ENCODE results near the gene OXCT2.
"Not testable (repeated sequence)": the region's sequence is repeated elsewhere in the genome, so short reads cannot be mapped to it uniquely, and the experiment has no call there.

OXCT2 gene

DNA sequence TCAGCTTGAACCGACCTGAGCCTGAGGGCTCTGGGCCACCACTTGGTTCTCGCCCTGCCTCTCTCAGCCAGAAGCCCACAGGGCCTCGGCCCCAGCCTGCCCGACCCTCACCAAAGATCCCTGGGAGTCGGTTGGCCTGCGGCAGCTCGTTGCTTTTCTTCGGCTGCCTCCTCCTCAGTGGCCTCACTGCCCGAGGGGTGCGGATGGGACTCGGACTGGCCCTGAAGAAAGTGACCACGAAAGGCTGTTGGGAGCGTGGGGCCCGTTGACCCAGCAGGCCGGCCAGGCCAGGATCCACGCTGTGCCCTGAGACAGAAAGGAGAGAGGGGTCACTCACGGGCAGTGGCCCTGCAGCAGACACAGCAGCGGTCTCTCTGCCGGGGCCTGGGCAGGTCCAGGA is 6.6 kb downstream of the OXCT2 start:
- not testable (repeated sequence) for H4K5ac ChIP-seq (ENCODE audit: low read length); H3K79me2 ChIP-seq (ENCODE audit: control insufficient read depth, insufficient read depth, low read length); H3K23ac ChIP-seq (ENCODE audit: low read length); H3K18ac ChIP-seq (ENCODE audit: low read length); H3K56ac ChIP-seq (ENCODE audit: low read length); H4K8ac ChIP-seq (ENCODE audit: low read depth, low read length); DNase-seq; H3K9ac ChIP-seq (ENCODE audit: low read length); H3K36me3 ChIP-seq (ENCODE audit: control insufficient read depth, insufficient read depth, low read length); H3K27me3 ChIP-seq (ENCODE audit: insufficient read depth, low read length, poor library complexity); H3K4me2 ChIP-seq (ENCODE audit: low read length); H2AK5ac ChIP-seq (ENCODE audit: low read length); H3K79me1 ChIP-seq (ENCODE audit: low read length); H2BK15ac ChIP-seq (replicated peaks; ENCODE audit: low read depth); H3K27ac ChIP-seq (ENCODE audit: low read depth, low read length); H3K4ac ChIP-seq (ENCODE audit: low read depth, low read length); H3K4me3 ChIP-seq (ENCODE audit: low read length); H2BK5ac ChIP-seq (ENCODE audit: low read length); H3K4me1 ChIP-seq (ENCODE audit: control insufficient read depth, low read depth, low read length); H2BK120ac ChIP-seq (ENCODE audit: low read depth, low read length)
- WGBS (ENCODE audit: extremely low coverage, insufficient coverage, low lambda C conversion rate) = no CpG with 5 or more reads among the region's 19 CpGs

DNA sequence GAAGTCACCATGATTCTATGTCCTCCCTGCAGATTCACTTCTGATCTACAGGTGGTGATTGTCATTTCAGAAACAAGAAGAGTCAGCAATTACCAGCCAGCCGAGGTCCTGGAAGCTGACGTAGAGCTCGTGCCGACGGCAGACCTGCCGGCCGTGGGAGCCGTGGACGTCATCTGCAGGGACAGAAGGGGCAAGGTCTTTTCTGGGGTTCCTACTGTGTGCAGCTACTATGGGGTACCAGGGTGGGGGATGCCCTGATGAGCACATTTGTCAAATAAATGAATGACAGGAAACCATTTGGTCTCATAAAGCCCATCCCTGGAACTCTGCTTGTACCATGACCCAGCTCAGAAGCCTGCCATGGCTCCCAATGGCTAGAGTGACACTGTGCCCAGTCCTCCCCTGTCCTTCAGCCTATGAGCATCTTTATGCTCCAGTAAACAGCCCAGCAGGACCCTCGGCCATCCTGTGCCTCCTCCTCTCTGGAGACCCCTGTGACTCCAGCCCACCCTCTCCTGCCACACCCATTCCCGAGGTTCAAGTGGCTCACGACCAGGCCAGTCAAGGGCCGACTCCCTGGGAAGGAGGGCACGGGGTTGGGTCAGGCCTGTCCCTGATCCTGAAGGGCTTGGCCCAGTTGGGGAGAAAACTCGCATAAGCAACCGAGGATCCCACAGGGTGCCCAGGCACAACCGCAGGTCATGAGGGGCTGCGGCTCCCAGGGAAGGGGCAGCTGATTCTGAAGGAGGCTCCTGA is 7.4 kb downstream of the OXCT2 start:
- H3K4me3 ChIP-seq (ENCODE audit: low read length); H3K18ac ChIP-seq (ENCODE audit: low read length); DNase-seq; H3K4ac ChIP-seq (ENCODE audit: low read depth, low read length); H3K56ac ChIP-seq (ENCODE audit: low read length); H2BK5ac ChIP-seq (ENCODE audit: low read length); H3K4me1 ChIP-seq (ENCODE audit: control insufficient read depth, low read depth, low read length); H3K4me2 ChIP-seq (ENCODE audit: low read length); H3K27me3 ChIP-seq (ENCODE audit: insufficient read depth, low read length, poor library complexity); H3K27ac ChIP-seq (ENCODE audit: low read depth, low read length); H4K8ac ChIP-seq (ENCODE audit: low read depth, low read length); H4K5ac ChIP-seq (ENCODE audit: low read length); H3K9ac ChIP-seq (ENCODE audit: low read length); H3K36me3 ChIP-seq (ENCODE audit: control insufficient read depth, insufficient read depth, low read length); H2AK5ac ChIP-seq (ENCODE audit: low read length); H3K23ac ChIP-seq (ENCODE audit: low read length); H2BK120ac ChIP-seq (ENCODE audit: low read depth, low read length); H3K79me1 ChIP-seq (ENCODE audit: low read length); H3K79me2 ChIP-seq (ENCODE audit: control insufficient read depth, insufficient read depth, low read length); H2BK15ac ChIP-seq (replicated peaks; ENCODE audit: low read depth): not testable (repeated sequence)
- whole genome bisulfite sequencing (ENCODE audit: extremely low coverage, insufficient coverage, low lambda C conversion rate) = no CpG with 5 or more reads among the region's 18 CpGs

DNA sequence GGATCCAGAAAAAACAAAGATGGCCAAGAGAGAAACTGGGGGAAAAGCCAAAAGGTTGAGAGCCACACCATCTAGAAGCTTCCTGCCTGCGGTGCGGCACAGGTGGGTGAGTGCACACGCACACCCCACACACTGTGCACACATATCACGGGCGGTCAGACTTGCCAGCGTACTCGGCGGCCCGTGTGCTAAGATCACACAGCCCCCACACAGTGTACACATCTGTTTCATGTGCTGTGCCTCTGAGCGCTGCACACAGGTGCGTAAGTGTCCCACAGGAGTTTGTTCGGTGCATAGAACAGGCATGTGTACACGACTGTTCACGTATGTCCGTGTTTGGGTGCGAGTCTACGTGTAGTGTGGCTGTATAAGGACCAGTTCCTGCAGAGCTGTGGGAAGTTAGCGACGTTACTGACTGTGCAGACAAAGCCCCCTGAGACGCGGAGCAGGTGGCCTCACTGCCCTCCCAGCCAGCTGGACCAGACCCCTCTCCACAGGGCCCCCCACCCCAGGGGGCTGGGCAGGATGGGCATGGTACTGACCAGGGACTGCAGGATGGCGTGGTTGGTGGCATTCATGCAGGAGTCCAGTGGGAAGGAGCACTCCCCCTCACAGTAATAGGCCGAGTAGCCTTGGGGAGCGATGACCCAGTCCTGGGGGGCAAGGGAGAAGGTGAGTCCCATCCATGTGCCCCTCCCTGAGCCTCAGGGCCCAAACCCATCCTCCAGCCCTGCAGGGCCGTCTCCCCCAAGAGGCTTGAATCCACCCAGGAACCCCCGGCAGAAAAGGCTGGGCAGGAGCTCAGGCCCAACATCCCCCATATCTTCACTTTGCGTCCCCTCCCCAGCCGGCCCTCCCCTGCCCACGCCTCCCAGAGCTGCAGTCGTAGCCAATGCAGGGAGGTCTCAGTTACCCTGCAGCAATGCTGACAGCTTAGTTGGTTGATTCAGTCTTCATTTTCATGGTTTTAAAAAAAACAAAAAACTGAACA is 8.3 kb downstream of the OXCT2 start:
- Histone ChIP-seq H3K18ac (ENCODE audit: low read length) (no peak overlapping the region), H3K4me3 (ENCODE audit: low read length) (no peak overlapping the region), H3K23ac (ENCODE audit: low read length) (no peak overlapping the region), H2BK120ac (ENCODE audit: low read depth, low read length) (no peak overlapping the region), H3K36me3 (ENCODE audit: control insufficient read depth, insufficient read depth, low read length) (no peaks in the 10 kb centered on the region), H3K79me2 (ENCODE audit: control insufficient read depth, insufficient read depth, low read length) (no peaks in the 10 kb centered on the region), H4K5ac (ENCODE audit: low read length) (no peak overlapping the region), H4K8ac (ENCODE audit: low read depth, low read length) (no peak overlapping the region), H2BK5ac (ENCODE audit: low read length) (no peak overlapping the region), H3K27me3 (ENCODE audit: insufficient read depth, low read length, poor library complexity) (no peaks in the 10 kb centered on the region), H3K56ac (ENCODE audit: low read length) (no peak overlapping the region), H2AK5ac (ENCODE audit: low read length) (no peak overlapping the region), H3K27ac (ENCODE audit: low read depth, low read length) (no peak overlapping the region), H3K4me2 (ENCODE audit: low read length) (no peak overlapping the region), H2BK15ac (replicated peaks; ENCODE audit: low read depth) (no peak overlapping the region), H3K9ac (ENCODE audit: low read length) (no peak overlapping the region), H3K79me1 (ENCODE audit: low read length) (no peaks in the 10 kb centered on the region), H3K4me1 (ENCODE audit: control insufficient read depth, low read depth, low read length) (no peaks in the 10 kb centered on the region), H3K4ac (ENCODE audit: low read depth, low read length) (no peak overlapping the region)
- no peak for DNase-seq
- no CpG with 5 or more reads among the region's 30 CpGs for WGBS (ENCODE audit: extremely low coverage, insufficient coverage, low lambda C conversion rate)

DNA sequence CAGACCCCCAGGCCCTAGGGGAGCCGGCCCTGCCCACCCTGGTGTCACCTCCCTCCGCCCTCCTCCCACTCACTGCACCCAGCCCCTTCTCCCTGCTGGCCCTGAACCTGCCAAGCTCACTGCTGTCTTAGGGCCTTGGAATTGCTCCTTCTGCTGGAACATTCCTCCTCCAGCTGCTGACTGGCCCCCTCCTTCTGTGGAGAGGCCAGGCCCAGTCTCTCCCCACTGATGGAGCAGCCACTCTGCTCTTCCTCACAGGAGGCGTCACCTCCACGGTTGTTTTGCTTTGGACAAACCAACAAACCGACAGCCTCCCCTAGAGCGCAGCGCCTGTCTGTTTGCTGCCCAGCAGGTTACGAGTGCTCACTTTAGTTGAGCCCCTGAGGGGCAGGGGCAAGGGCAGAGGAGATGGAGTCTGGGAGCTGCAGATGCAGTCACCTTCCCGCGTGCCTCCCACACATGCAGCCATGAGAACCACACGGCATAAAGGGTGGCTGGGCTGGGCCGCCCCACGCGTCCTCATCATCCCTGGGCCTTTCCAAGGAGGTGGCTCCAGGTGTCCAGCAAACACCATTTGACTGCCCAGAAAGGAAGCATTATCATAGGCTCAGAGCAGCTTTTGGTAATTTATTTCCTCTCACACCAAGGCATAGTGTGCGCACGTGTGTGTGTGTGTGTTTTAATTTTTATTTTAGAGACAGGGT is 9.4 kb downstream of the OXCT2 start:
- no peak overlapping the region for H3K56ac ChIP-seq (ENCODE audit: low read length)
- H2BK120ac ChIP-seq (ENCODE audit: low read depth, low read length) = no peak overlapping the region
- no peak overlapping the region for H3K23ac ChIP-seq (ENCODE audit: low read length)
- H2BK15ac ChIP-seq (replicated peaks; ENCODE audit: low read depth) = no peak overlapping the region
- no CpG with 5 or more reads among the region's 16 CpGs for WGBS (ENCODE audit: extremely low coverage, insufficient coverage, low lambda C conversion rate)
- no peak overlapping the region for H3K4me3 ChIP-seq (ENCODE audit: low read length)
- no peaks in the 10 kb centered on the region for H3K79me2 ChIP-seq (ENCODE audit: control insufficient read depth, insufficient read depth, low read length)
- no peak overlapping the region for H3K4me2 ChIP-seq (ENCODE audit: low read length)
- H4K5ac ChIP-seq (ENCODE audit: low read length) = no peak overlapping the region
- no peaks in the 10 kb centered on the region for H3K4me1 ChIP-seq (ENCODE audit: control insufficient read depth, low read depth, low read length)
- no peaks in the 10 kb centered on the region for H3K27me3 ChIP-seq (ENCODE audit: insufficient read depth, low read length, poor library complexity)
- no peaks in the 10 kb centered on the region for H3K79me1 ChIP-seq (ENCODE audit: low read length)
- no peak overlapping the region for H4K8ac ChIP-seq (ENCODE audit: low read depth, low read length)
- H2BK5ac ChIP-seq (ENCODE audit: low read length) = no peak overlapping the region
- H3K9ac ChIP-seq (ENCODE audit: low read length) = no peak overlapping the region
- DNase-seq = no peak
- no peak overlapping the region for H2AK5ac ChIP-seq (ENCODE audit: low read length)
- H3K36me3 ChIP-seq (ENCODE audit: control insufficient read depth, insufficient read depth, low read length) = no peaks in the 10 kb centered on the region
- no peak overlapping the region for H3K4ac ChIP-seq (ENCODE audit: low read depth, low read length)
- no peak overlapping the region for H3K18ac ChIP-seq (ENCODE audit: low read length)
- H3K27ac ChIP-seq (ENCODE audit: low read depth, low read length) = no peak overlapping the region

DNA sequence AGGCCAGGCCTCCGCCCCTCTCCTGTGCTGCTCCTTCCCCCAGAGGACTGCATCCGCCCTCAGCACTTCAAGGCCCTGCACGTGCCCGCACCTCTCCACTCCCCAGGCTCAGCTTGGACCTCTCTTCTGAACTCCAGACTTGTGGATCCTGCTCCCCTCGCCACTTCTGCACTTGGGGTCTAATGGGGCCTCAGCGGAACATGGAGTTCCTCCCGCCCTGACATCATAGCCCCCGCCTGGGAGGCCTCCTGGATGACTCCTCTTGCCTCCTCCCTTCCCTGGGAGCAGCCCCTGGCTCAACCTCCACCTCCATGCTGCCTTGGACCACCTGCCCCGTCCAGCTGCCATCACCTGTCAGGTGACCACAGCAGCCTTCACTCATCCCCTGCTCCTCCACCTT is 10.1 kb downstream of the OXCT2 start:
- Histone ChIP-seq H3K79me1 (ENCODE audit: low read length) (no peaks in the 10 kb centered on the region), H3K9ac (ENCODE audit: low read length) (no peak overlapping the region), H2AK5ac (ENCODE audit: low read length) (no peak overlapping the region), H2BK15ac (replicated peaks; ENCODE audit: low read depth) (no peak overlapping the region), H3K27ac (ENCODE audit: low read depth, low read length) (no peak overlapping the region), H4K8ac (ENCODE audit: low read depth, low read length) (no peak overlapping the region), H3K4ac (ENCODE audit: low read depth, low read length) (no peak overlapping the region), H3K4me3 (ENCODE audit: low read length) (no peak overlapping the region), H3K27me3 (ENCODE audit: insufficient read depth, low read length, poor library complexity) (no peaks in the 10 kb centered on the region), H4K5ac (ENCODE audit: low read length) (no peak overlapping the region), H3K18ac (ENCODE audit: low read length) (no peak overlapping the region), H3K36me3 (ENCODE audit: control insufficient read depth, insufficient read depth, low read length) (no peaks in the 10 kb centered on the region), H2BK120ac (ENCODE audit: low read depth, low read length) (no peak overlapping the region), H2BK5ac (ENCODE audit: low read length) (no peak overlapping the region), H3K56ac (ENCODE audit: low read length) (no peak overlapping the region), H3K79me2 (ENCODE audit: control insufficient read depth, insufficient read depth, low read length) (no peaks in the 10 kb centered on the region), H3K4me1 (ENCODE audit: control insufficient read depth, low read depth, low read length) (no peaks in the 10 kb centered on the region), H3K4me2 (ENCODE audit: low read length) (no peak overlapping the region), H3K23ac (ENCODE audit: low read length) (no peak overlapping the region)
- DNase-seq = no peak
- no CpG with 5 or more reads among the region's 9 CpGs for WGBS (ENCODE audit: extremely low coverage, insufficient coverage, low lambda C conversion rate)
